HFF-Myc (cell line): ENCODE data around the gene JMJD6.

Experiments used
- DNase-seq: peaks from one replicate; pipeline ENCODE4 v3.0.0-alpha.2; 2011; ENCODE audit warnings: low read depth; ENCODE audit errors: extremely low read depth
- H3K4me3 ChIP-seq: replicated peaks from 2 replicates; pipeline ENCODE4 v1.5.1; 2011; ENCODE audit warnings: low read depth, mild to moderate bottlenecking, control low read depth, low read length
- TF ChIP-seq, protein P1 (sequence below): IDR thresholded peaks from 2 replicates; pipeline ENCODE4 v1.5.1; 2012; ENCODE audit warnings: mild to moderate bottlenecking, low read depth, low read length, control low read depth; ENCODE audit errors: missing control alignments

JMJD6 gene

DNA sequence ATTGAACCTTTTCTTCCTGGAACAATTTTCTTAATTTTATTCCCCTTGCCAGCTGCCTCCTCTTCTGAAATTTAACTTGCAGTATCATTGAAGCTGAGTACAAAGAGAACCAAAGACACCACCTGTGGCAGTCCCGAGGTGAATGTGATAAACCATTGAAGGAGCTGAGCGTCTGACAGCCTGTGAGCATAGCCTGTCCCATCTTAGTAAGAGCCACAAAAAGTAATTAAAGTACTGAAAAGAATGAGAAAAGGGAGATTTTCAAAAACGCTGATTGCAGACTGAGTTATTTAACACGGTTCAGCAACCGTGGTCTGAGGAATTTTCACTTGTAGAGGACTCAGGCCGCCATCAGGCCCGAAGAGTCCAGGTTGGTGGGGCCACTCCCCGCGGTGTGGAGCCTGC is 55.7 kb downstream of the JMJD6 start:
- DNase-seq: no peak
- no peak overlapping the region for H3K4me3 ChIP-seq
- TF ChIP-seq, protein P1, sequence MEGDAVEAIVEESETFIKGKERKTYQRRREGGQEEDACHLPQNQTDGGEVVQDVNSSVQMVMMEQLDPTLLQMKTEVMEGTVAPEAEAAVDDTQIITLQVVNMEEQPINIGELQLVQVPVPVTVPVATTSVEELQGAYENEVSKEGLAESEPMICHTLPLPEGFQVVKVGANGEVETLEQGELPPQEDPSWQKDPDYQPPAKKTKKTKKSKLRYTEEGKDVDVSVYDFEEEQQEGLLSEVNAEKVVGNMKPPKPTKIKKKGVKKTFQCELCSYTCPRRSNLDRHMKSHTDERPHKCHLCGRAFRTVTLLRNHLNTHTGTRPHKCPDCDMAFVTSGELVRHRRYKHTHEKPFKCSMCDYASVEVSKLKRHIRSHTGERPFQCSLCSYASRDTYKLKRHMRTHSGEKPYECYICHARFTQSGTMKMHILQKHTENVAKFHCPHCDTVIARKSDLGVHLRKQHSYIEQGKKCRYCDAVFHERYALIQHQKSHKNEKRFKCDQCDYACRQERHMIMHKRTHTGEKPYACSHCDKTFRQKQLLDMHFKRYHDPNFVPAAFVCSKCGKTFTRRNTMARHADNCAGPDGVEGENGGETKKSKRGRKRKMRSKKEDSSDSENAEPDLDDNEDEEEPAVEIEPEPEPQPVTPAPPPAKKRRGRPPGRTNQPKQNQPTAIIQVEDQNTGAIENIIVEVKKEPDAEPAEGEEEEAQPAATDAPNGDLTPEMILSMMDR: no peak

DNA sequence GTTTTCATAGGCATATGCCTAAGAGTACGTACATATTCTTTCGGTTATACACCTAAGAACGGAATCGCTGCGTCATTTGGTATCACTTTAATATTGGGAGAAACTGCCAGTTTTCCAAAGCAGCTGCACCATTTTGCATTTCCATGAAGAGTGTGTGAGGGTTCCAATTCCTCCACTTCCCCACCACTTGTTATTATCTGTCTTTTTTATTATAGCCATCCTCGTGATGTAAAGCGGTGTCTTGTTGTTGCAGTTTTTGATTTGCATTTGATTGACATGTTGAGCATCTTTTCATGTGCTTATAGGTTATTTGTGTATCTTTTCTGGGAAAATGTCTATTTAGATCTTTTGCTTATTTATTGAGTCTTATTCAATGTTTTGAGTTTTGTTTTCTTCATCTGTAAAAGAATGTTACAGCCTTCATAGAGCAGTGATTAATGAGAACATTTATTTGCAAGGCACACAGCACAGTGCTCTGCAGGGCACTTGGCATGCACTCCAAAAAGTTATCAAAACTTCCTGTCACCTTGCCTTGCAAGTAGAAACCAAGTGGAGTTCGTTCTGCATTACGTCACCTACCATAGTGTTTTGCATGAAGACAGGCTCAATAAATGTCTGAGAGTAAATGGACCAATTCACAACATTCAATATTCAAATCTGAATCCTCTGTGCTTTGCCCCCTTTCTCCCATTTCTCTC is 56.2 kb downstream of the JMJD6 start:
- H3K4me3 ChIP-seq: no peak overlapping the region
- TF ChIP-seq, protein P1: no peak
- DNase-seq: no peak
